HG02759 (cell line): ENCODE measurements around the gene AATF.

Experiments used
- ATAC-seq: cut with Tn5 transposase; IDR thresholded peaks from one replicate; pipeline ENCODE4 v1.9.1; 2021; ENCODE audit warnings: mild to moderate bottlenecking, moderate library complexity; ENCODE audit not compliant: unreplicated experiment

Gene AATF

GRCh38 chr17:36930583-36930900 is 18.2 kb upstream of the AATF start:
- no peak for ATAC-seq

DNA sequence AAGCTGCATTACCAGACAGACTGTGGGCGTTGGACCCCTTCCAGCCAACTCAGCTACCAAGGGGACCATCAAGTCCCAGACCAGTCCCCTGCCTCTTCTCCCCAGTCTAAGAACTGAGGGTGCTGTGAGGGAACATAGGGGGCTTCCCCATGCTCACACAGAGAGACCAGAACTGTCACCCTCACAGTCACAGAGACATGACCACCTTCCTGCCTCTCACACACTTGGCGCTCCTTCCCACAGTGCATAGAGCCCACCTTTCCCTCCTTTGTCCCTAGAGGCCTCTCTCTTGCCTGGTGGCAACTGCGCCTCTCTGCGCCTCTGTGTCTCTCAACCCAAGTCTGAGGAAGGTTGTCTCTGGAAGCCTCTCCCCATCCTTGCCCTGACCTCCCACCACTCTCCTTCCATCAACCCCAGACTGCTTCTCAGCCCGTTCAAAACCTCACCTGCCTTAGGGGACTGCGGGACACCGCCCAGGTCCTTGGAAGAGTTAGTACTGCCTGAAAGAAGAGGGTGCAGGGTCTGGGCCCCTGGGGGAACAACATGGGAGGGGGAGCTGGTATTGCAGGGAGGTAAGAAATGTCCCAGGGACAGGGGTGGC is 17.6 kb upstream of the AATF start:
- ATAC-seq, result no peak

DNA sequence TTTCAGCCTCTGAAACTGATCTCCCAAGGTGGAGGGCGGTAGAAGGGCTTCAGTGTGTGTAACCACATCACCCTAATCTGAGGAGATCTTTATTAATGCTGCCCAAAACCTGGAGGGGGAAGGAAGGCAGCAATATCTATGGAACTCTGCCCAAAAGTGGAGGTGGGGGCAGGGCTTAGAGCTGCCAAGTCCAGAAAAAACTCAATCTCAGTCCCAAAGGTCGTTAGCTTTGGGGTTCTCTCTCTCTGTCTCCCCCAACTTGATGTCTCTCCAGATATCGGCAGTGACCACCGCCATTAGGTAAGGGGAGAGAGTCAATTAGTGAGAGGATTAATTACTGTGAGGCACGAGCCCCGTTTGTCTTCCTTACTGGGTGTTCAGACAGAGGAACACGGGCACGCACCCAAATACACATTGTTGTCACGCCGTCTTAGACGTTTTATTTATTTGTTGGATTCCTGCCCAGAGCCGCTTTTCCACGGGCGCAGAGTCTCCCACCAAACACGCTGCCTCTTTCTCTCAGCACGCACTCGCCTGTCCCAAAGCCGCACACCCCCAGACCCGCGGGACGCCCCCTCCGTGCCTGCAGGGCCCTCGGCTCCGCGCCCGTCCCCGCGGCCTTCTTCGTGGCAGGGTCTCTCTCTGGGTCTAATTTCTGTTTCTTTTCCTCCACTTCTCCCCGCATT is 16.9 kb upstream of the AATF start:
- ATAC-seq, result no peak

DNA sequence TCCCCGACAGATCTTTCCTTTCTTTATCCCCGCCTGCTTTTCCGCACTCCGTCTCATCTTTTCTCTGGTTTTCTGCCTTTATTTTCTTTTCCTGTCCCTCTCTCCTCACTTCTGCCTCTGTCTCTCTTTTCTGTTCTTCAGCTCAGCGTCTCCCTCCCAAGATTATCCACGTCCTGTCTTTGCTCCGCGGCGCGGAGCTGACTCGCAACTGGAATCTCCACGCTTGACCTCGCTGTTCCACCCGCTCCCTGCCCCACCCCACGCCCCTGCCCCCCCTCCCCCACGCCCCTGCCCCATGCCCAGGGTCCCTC is 16.4 kb upstream of the AATF start:
- no peak for ATAC-seq

GRCh38 chr17:36932694-36933511 is 15.9 kb upstream of the AATF start:
- ATAC-seq, result no peak

DNA sequence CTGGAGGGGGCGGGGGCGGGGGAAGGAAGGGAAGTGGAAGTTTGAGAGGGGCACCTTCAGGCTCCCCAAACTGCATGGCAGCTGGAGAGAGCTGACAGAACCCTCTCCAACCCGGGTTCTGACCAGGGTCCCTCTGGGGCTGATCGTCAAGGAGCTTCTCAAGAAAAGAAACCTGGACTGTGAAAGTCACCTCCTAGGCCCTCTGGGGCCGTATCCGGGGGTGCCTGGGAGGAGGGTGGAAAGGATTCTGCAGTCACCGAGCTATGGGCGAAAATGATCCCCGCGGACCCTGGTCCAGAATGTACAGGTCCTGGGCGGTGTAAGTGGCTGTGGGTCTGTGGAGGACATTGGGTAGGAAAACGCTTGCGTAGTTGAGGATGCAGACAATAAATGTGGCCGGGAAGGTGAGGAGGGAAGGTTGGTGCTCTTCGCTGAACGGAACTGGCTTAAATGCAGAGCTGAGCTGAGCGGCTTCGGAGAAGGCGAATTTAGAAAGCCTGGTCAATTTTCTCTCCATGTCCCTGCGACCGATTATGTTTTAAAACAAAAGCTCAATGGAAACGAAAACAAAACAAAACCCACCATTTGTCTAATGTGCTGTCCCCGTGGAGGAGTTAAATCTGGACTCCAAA is 15.1 kb upstream of the AATF start:
- no peak for ATAC-seq

GRCh38 chr17:36934144-36934691 is 14.5 kb upstream of the AATF start:
- no peak for ATAC-seq

GRCh38 chr17:36934692-36935630 is 13.8 kb upstream of the AATF start:
- no peak for ATAC-seq

GRCh38 chr17:36935671-36936454 is 12.9 kb upstream of the AATF start:
- no peak for ATAC-seq

DNA sequence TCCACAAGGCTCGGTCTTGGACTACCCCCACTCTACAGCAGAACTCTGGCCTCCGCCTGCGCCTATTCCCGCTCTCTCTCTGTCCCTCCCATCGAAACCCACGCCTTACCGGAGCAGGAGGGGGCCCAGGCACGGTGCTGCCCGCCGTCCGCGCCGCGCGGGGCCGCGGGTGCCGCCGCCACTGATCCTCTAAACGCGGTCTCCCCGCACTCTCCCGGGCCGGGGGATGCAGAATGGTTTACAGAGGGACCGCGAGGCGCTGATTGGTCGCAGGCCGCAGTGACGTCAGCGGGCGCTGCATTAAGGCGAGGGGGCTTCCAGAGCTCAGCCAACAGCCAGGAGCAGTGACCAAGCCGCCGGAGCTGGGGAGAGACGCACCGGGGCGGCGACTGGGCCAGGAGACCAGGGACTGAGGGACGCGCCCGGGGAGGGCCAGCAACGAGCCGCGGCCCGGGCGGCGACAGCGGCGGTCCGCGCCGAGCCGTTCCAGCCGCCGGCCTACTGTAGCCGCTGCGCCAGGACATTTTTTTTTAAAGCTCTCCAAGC is 12.2 kb upstream of the AATF start:
- no peak for ATAC-seq

GRCh38 chr17:36937001-36937958 is 11.5 kb upstream of the AATF start, which contains the start of gene LHX1:
LHX1 (plus strand) TSS chr17:36937475; CDS start chr17:36938198, 723 bp downstream.
- ATAC-seq, result no peak

- ATAC-seq, result no peak
These were observed 10.7 kb upstream of the AATF start for GRCh38 chr17:36937959-36938565.

DNA sequence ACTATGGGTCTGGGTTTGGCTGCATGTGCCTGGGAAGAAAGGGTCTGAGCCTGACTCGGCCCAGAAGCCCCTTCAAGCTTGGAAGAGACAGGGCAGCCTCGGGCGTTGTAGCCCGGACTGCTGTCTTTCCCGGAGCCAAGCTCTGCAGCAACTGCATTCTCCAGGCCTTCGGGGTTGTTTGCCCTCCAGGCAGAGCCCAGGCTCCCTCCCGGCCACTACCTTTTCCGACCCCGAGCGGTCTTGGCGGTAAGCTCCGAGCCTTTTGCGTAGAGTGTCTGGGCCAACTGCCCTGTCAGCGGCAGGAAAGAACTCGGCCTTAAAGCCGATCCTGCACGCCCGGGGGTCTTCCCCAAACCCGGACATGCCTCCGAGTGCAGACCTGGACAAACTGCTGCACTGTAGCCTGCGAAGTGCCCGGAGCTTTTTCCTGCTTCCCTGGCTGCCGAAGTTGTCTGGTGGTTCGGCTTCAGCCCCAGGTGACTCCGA is 10.1 kb upstream of the AATF start:
- no peak for ATAC-seq

DNA sequence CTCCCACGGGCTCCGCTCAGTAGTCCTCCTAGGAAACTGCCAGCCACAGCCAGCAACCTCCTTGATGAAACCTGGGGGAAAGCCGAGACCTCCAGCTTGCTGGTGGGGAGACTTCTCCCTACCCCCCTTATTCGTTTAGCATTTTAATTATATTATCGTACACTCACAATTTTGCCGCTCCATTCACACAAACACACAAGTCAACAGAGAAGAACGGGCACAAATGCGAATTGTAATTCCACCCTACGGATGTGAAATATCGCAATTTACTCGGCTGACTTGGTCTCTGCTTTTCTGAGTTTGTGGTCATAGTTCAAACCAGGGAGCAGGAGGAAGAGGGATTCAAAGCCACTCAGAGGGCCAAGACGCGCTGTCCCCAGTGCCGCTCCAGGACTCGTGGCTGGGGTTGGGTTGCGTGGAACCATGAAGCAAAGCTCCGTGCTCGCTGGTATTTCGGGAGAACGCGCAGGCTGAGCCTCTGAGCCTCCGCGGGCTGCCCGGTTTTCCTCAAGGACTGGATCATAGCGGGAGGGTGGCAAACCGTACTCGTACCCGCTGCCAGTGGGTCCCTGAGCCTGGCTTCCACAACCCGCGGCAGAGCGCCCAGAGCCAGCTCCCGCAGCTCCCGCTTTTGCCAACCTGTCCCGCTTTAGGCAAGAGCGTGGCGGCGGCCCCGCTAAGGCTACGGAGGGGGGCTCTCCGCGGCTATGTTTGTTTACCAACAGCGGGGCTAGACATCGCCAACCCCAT is 9.5 kb upstream of the AATF start:
- no peak for ATAC-seq

- ATAC-seq, result no peak
These were observed 8.9 kb upstream of the AATF start for GRCh38 chr17:36939802-36940312.
